Esophagus muscularis mucosa (tissue), 4 donors: ENCODE measurements around the gene IQSEC3. TPM values are rescaled to one million over a fixed set of nuclear protein-coding genes. Genes with fewer than 3 reads are reported as not detected.
"Not testable (repeated sequence)": the region's sequence is repeated elsewhere in the genome, so short reads cannot be mapped to it uniquely, and the experiment has no call there.

ENCODE experiments used
- DNase-seq: peaks from one replicate; pipeline ENCODE4 v3.0.0-alpha.2; 2017; ENCODE audit errors: extremely low spot score
- H3K27ac ChIP-seq, 4 donors: fragments of 200-600 bp; sonication (generic); replicated peaks in 1 of 4; 1 replicate in 3 of 4; 2 replicates in 1 of 4; pipeline ENCODE4 v1.5.1; 2016 to 2019; ENCODE audit warnings: mild to moderate bottlenecking in 1 of 4
- H3K27me3 ChIP-seq, 4 donors: fragments of 200-600 bp; sonication (generic); one replicate each; pipeline versions ENCODE4 v1.5.1 to v1.6.0; 2016 to 2019
- H3K36me3 ChIP-seq, 4 donors: fragments of 200-600 bp; sonication (generic); one replicate each; pipeline ENCODE4 v1.5.1; 2016 to 2019
- H3K4me1 ChIP-seq, 4 donors: fragments of 200-600 bp; sonication (generic); one replicate each; pipeline ENCODE4 v1.5.1; 2016 to 2019
- H3K4me3 ChIP-seq, 4 donors: fragments of 200-600 bp; sonication (generic); 1 replicate in 2 of 4; 2 replicates in 2 of 4; pipeline ENCODE4 v1.5.1; 2016 to 2019; ENCODE audit warnings: mild to moderate bottlenecking in 4 of 4, moderate library complexity in 1 of 4
- H3K9me3 ChIP-seq, 4 donors: fragments of 200-600 bp; sonication (generic); 1 replicate in 3 of 4; 2 replicates in 1 of 4; pipeline ENCODE4 v1.5.1; 2016 to 2019
- EP300 ChIP-seq: sonication (generic); formaldehyde crosslinking; IDR thresholded peaks from one replicate; pipeline ENCODE4 v1.6.1; 2017; ENCODE audit warnings: antibody characterized with exemption
- POLR2A ChIP-seq: fragments of 450-650 bp; IDR thresholded peaks from one replicate; pipeline ENCODE4 v1.6.1; 2017; ENCODE audit warnings: antibody characterized with exemption, moderate library complexity, mild to moderate bottlenecking, low read depth
- POLR2AphosphoS5 ChIP-seq, 2 donors: sonication (generic); formaldehyde crosslinking; IDR thresholded peaks; one replicate each; pipeline ENCODE4 v1.6.1; 2017; ENCODE audit warnings: antibody characterized with exemption in 2 of 2
- WGBS: methylation state at CpG from one replicate; pipeline ENCODE4 v1.1.5; 2018; 5-methylcytosine and 5-hydroxymethylcytosine counted together
- intact Hi-C: fragments of 100-400 bp; cut with DNase I; formaldehyde crosslinking; loops from one replicate; pipeline ENCODE4 v1.15.1; 2023
- total RNA-seq, 4 donors: library from RNA; depleted of rRNA; stranded (reverse); fragments of >200 nt; gene quantifications; one replicate each; pipeline versions ENCODE4 v1.1.0 to v1.2.1, GENCODE V29; 2016
- TF ChIP-seq, protein P1 (sequence below), 3 experiments: fragments of 200-600 bp in 2 of 3; fragments of 450-650 bp in 1 of 3; sonication (generic) in 2 of 3; IDR thresholded peaks; one replicate each; pipeline ENCODE4 v1.5.1; 2017 to 2019; ENCODE audit warnings: antibody characterized with exemption in 3 of 3, mild to moderate bottlenecking in 2 of 3, moderate library complexity in 1 of 3

IQSEC3 gene
- total RNA-seq, 4 donors from 2014 or later: 0.26 to 2.3 (median 1.4) TPM

DNA sequence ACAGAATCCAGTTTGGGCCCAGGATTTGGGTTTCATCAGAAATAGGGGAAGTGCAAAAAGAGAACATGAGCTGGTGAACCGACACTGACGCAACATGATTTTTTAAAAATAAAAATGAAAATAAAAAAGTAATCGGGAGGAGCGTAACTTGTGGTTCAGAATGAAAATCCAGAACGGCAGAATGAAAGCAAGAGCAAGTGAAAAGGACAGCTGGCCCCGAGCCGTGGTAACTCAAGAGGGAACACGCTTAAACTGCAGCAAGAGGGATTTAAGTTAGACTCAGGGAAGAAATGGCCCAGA lies 145.8 kb downstream of the IQSEC3 start:
- Histone ChIP-seq H3K36me3 (no peaks in the 10 kb centered on the region), H3K27me3 (peaks cover 0 to 78% (median 1%) of the 10 kb centered on the region in 4 donors), H3K9me3 (no peaks in the 10 kb centered on the region), H3K4me1 (peaks cover 0 to 6% (median 2%) of the 10 kb centered on the region in 4 donors), H3K27ac (no peak overlapping the region), H3K4me3 (peak overlapping the region in 1 of 4 donors; percentile 20)
- TF ChIP-seq POLR2AphosphoS5 (IDR thresholded peaks at IDR 0.05): no peak
- no peak for TF ChIP-seq EP300
- TF ChIP-seq POLR2A: no peak
- TF ChIP-seq, protein P1, sequence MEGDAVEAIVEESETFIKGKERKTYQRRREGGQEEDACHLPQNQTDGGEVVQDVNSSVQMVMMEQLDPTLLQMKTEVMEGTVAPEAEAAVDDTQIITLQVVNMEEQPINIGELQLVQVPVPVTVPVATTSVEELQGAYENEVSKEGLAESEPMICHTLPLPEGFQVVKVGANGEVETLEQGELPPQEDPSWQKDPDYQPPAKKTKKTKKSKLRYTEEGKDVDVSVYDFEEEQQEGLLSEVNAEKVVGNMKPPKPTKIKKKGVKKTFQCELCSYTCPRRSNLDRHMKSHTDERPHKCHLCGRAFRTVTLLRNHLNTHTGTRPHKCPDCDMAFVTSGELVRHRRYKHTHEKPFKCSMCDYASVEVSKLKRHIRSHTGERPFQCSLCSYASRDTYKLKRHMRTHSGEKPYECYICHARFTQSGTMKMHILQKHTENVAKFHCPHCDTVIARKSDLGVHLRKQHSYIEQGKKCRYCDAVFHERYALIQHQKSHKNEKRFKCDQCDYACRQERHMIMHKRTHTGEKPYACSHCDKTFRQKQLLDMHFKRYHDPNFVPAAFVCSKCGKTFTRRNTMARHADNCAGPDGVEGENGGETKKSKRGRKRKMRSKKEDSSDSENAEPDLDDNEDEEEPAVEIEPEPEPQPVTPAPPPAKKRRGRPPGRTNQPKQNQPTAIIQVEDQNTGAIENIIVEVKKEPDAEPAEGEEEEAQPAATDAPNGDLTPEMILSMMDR (IDR thresholded peaks at IDR 0.05): no peak
- intact Hi-C loops: no loop called here
- 68% methylated on average over 8 of the region's 8 CpGs for WGBS
- DNase-seq: no peak

DNA sequence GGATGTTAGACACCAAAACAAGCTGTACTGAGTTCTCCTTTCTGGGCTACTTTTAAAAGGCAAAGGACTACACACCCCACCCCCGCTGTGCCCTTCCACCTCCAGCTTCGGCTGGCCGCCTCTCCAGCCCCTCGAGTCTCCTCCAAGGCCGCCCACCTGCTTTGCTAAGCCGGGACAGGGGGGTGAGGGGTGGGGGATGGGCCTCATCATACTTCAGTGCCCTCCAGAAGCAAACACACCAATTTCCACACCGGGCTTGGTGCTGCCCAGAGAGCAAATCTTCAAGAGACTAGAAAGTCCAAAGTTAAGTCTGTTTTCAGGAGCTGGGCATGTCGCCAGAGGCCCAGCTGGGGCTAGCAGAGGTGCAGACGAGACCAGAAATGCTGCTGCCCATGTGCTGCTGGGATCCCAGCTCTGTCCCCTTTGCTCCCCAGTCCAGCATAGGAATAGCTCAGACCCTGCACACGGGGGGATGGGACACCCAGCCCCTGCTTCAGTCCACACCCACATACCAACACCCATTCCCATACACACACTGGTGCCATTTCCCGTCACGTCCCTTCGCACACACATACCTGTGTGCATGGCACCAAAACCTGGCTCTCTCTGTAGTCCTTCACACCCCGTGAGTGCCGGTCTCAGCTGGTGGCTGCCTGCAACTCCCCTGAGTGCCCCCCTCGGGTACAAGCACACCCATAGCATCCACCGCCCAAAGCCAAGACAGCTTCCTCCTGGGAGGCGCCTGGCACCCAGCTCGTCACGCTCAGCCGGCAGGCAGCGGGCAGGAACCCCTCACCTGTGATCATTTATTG lies 146.4 kb downstream of the IQSEC3 start:
- 43% methylated on average over 18 of the region's 22 CpGs for WGBS
- H3K27ac ChIP-seq: no peak overlapping the region
- H3K4me1 ChIP-seq: peaks cover 0 to 6% (median 2%) of the 10 kb centered on the region in 4 donors
- peak overlapping the region in 1 of 4 donors; percentile 20 for H3K4me3 ChIP-seq
- no peak for DNase-seq
- H3K9me3 ChIP-seq: no peaks in the 10 kb centered on the region
- no peaks in the 10 kb centered on the region for H3K36me3 ChIP-seq
- peaks cover 0 to 77% (median under 1%) of the 10 kb centered on the region in 4 donors for H3K27me3 ChIP-seq
- TF ChIP-seq POLR2AphosphoS5 (IDR thresholded peaks at IDR 0.05) (no peak), POLR2A (no peak), EP300 (no peak)
- TF ChIP-seq, protein P1 (IDR thresholded peaks at IDR 0.05): no peak
- intact Hi-C loops: no loop called here

DNA sequence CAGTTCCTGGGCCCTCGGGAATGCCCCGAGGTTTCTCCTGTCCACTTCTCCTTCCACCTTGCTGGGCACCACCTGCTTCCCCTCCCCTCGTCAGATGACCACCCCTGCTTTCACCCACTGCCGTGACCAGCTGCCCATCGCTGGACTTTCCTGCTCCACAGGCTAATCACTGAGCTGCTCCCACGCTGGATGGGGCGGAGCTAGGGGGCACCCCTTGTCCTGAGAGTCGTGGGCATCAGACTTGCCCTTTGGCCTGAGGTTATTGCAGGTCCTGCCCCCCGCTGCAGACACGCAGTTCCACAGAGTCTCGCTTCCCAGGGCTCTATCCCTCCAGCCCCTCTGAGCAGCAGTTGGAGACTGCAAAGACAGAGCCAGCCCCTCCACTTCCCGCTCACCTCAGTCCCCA lies 147.0 kb downstream of the IQSEC3 start:
- intact Hi-C loops: no loop called here
- H3K36me3 ChIP-seq: no peaks in the 10 kb centered on the region
- TF ChIP-seq POLR2A (no peak), POLR2AphosphoS5 (IDR thresholded peaks at IDR 0.05) (no peak)
- H3K27ac ChIP-seq: no peak overlapping the region
- H3K4me3 ChIP-seq: no peak overlapping the region
- WGBS: 58% methylated on average over 12 of the region's 12 CpGs
- H3K9me3 ChIP-seq: no peaks in the 10 kb centered on the region
- H3K4me1 ChIP-seq: peaks cover 0 to 6% (median 2%) of the 10 kb centered on the region in 4 donors
- peaks cover 0 to 77% (median 0%) of the 10 kb centered on the region in 4 donors for H3K27me3 ChIP-seq
- DNase-seq: no peak

DNA sequence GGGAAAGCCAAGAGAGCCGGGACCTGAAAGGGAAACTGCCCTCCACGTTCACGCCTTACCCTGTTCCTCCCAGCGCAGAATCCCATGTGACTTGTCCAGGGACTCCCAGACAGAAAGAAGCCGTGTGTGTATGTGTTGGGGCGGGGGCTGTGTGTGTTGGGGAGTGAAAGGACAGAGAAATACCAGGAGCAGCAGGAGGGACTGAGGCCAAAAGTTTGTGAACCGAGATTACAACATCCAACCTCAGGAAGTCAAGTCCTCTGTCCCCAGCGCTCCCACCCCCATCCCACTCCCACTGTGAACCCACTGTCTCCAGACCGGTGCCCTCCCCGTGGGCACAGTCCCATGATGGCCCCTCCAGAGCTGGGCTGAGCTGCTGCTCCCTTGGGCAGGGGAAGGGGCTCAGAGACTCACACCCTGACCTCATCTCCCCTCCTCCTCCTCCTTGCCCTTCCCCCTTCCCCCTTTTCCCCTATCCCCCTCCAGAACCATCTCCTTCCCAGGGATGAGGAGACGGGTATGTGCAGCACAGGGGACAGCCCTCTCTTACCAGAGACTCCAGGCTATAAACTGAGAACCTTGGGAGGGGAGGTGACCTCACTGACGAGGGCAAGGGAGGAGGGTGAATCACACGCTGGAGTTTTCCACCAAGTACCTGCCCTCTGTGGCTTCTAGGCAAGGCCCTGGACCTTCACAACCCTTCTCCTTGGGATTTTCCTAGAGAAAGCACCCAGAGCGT lies 147.6 kb downstream of the IQSEC3 start, which contains the start of gene SLC6A12:
Gene SLC6A12 (minus strand): TSS at position 155 of the 739 bp plus-strand sequence. CDS start 4,171 bp downstream, outside the sequence.
- DNase-seq: no peak
- no peak within 1 kb of the TSS for H3K27ac ChIP-seq
- peaks cover 0 to 6% (median 2%) of the 10 kb centered on the region in 4 donors for H3K4me1 ChIP-seq
- H3K27me3 ChIP-seq: peaks cover 0 to 81% (median 0%) of the 10 kb centered on the region in 4 donors
- intact Hi-C loops: no loop called here
- WGBS: 43% methylated on average over 14 of the region's 14 CpGs
- no peak within 1 kb of the TSS for H3K4me3 ChIP-seq
- no peaks in the 10 kb centered on the region for H3K9me3 ChIP-seq
- no peaks in the 10 kb centered on the region for H3K36me3 ChIP-seq
- TF ChIP-seq POLR2AphosphoS5 (IDR thresholded peaks at IDR 0.05) (no peak), POLR2A (no peak), EP300 (no peak)
- TF ChIP-seq, protein P1 (IDR thresholded peaks at IDR 0.05): no peak

DNA sequence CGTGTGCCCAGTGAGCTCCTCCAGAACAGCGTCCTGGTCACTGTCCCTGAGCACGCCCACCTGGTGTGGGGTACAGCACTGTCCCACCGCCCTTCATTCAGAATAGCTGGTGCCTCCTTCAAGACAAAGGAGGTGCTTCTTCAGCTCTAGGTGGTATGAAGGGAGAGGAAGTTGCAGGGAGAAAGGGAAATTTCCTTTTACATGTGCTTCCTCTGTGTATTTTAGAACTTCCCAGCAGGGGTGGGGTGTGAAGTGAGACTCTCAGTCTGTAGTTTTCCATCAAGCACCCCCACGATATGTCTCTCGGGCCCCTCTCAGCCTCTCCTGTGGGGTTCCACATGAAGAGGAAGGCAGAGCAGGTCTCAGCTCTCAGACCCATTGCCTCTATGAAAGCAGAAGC lies 148.5 kb downstream of the IQSEC3 start:
- H3K4me1 ChIP-seq: peaks cover 0 to 6% (median 2%) of the 10 kb centered on the region in 4 donors
- TF ChIP-seq POLR2A: no peak
- no peak for TF ChIP-seq EP300
- TF ChIP-seq POLR2AphosphoS5 (IDR thresholded peaks at IDR 0.05): no peak
- TF ChIP-seq, protein P1 (IDR thresholded peaks at IDR 0.05): no peak
- H3K9me3 ChIP-seq: no peaks in the 10 kb centered on the region
- 92% methylated on average over 6 of the region's 6 CpGs for WGBS
- H3K27ac ChIP-seq: no peak overlapping the region
- no peaks in the 10 kb centered on the region for H3K36me3 ChIP-seq
- intact Hi-C loops: no loop called here
- no peak overlapping the region for H3K4me3 ChIP-seq
- peaks cover 0 to 83% (median 0%) of the 10 kb centered on the region in 4 donors for H3K27me3 ChIP-seq
- no peak for DNase-seq

DNA sequence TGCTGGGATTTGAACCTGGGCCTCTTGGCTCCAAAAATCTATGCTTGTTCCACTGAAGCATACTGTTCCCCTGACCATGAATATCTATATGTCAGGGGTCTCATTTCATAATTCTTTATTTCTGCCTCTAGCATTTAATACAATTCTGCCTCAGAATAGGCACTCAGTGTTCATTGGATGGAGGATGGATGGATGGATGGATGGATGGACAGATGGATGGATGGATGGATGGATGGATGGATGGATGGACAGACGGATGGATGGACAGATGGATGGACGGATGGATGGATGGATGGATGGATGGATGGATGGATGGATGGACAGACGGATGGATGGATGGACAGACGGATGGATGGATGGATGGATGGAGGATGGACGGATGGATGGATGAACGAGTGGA lies 150.5 kb downstream of the IQSEC3 start:
- H3K27ac ChIP-seq, DNase-seq, H3K4me3 ChIP-seq, H3K36me3 ChIP-seq, H3K4me1 ChIP-seq, intact Hi-C loops, H3K9me3 ChIP-seq: not testable (repeated sequence)
- H3K27me3 ChIP-seq: peaks cover 0 to 89% (median 0%) of the 10 kb centered on the region in 4 donors
- 81% methylated on average over 6 of the region's 6 CpGs for WGBS
